ENCODE data around the gene CXCR5. TPM values are rescaled to one million over a fixed set of nuclear protein-coding genes. Genes with fewer than 3 reads are reported as not detected.

Gene CXCR5
- total and polyA plus RNA-seq, 8 donors, result 0.06 to 0.20 (median 0.12) TPM

GRCh38 chr11:118921929-118922744 is 38.4 kb downstream of the CXCR5 start:
- FAIRE-seq (no peak), DNase-seq (peak; percentile 87 to 96 (median 92)), ATAC-seq (peak; percentile 70 to 73 (median 70))
- intact Hi-C loops (cut with DNase I), result no loop called here
- no peak for TF ChIP-seq CTCF (IDR thresholded peaks at IDR 0.05)
- Histone ChIP-seq H3K27me3 (no peaks in the 10 kb centered on the region), H3K36me3 (no peaks in the 10 kb centered on the region), H3K9me3 (no peaks in the 10 kb centered on the region), H3K27ac (peak overlapping the region; percentile 76 to 95 (median 92)), H3K4me1 (peaks cover 33 to 56% (median 42%) of the 10 kb centered on the region in 3 donors), H3K4me3 (peak overlapping the region; percentile 0 to 88 (median 77))
- 3 to 7% methylated on average over 18 to 20 of the region's 20 CpGs for WGBS, 2 donors

- 16 to 17% methylated on average over 9 of the region's 9 CpGs for WGBS, 2 donors
- TF ChIP-seq CTCF (IDR thresholded peaks at IDR 0.05), result no peak
- ATAC-seq (no peak), DNase-seq (peak in 3 of 6 donors; percentile 30 to 69 (median 45)), FAIRE-seq (no peak)
- Histone ChIP-seq H3K36me3 (no peaks in the 10 kb centered on the region), H3K27ac (peak overlapping the region; percentile 76 to 95 (median 92)), H3K4me3 (peak overlapping the region; percentile 0 to 88 (median 77)), H3K4me1 (peaks cover 25 to 51% (median 39%) of the 10 kb centered on the region in 3 donors), H3K27me3 (no peaks in the 10 kb centered on the region), H3K9me3 (no peaks in the 10 kb centered on the region)
- intact Hi-C loops (cut with DNase I), result no loop called here
Measured at GRCh38 chr11:118922745-118923627, 39.3 kb downstream of the CXCR5 start.

- TF ChIP-seq CTCF (IDR thresholded peaks at IDR 0.05), result no peak
- peak overlapping the region; percentile 46 to 88 (median 77) for H3K4me3 ChIP-seq
Measured at GRCh38 chr11:118923721-118924587, 40.3 kb downstream of the CXCR5 start.

More at GRCh38 chr11:118923721-118924587, 40.3 kb downstream of the CXCR5 start:
- ATAC-seq, result no peak
- Histone ChIP-seq H3K27me3 (no peaks in the 10 kb centered on the region), H3K36me3 (no peaks in the 10 kb centered on the region), H3K9me3 (no peaks in the 10 kb centered on the region), H3K27ac (peak overlapping the region; percentile 66 to 95 (median 92)), H3K4me1 (peaks cover 23 to 45% (median 31%) of the 10 kb centered on the region in 3 donors)
- DNase-seq, result peak in 2 of 6 donors; percentile 36 to 64
- 3 to 8% methylated on average over 7 of the region's 7 CpGs for WGBS, 2 donors
- no peak for FAIRE-seq
- intact Hi-C loops (cut with DNase I), result loop anchor here in 1 of 3 donors (2.0 kb wide), 1 partner anchor 15 kb away; no protein-coding TSS in a partner anchor
